BE2C (cell line): Measurements from ENCODE around the gene SLC4A8.
A peak's percentile ranks its signal among the peaks of the same experiment; 100 is the strongest.

Source experiments
- DNase-seq: peaks from one replicate; pipeline ENCODE4 v3.0.0-alpha.2; 2020
- H3K27me3 ChIP-seq: fragments of 250-450 bp; sonication (Bioruptor Pico); 2 replicates; pipeline ENCODE4 v1.5.1; 2020; ENCODE audit warnings: mild to moderate bottlenecking
- H3K36me3 ChIP-seq: fragments of 250-450 bp; sonication (Bioruptor Pico); 2 replicates; pipeline ENCODE4 v1.5.1; 2020; ENCODE audit warnings: mild to moderate bottlenecking
- H3K4me1 ChIP-seq: fragments of 250-450 bp; sonication (Bioruptor Pico); 2 replicates; pipeline ENCODE4 v1.5.1; 2020
- H3K4me3 ChIP-seq: 2 replicates; pipeline ENCODE4 v1.5.1; 2011; ENCODE audit warnings: low read depth, low read length
- H3K9me3 ChIP-seq: fragments of 250-450 bp; sonication (Bioruptor Pico); 2 replicates; pipeline ENCODE4 v1.5.1; 2020
- TF ChIP-seq, protein P1 (sequence below): IDR thresholded peaks from 2 replicates; pipeline ENCODE4 v1.5.1; 2012; ENCODE audit warnings: mild to moderate bottlenecking, low read depth, low read length

SLC4A8 gene

DNA sequence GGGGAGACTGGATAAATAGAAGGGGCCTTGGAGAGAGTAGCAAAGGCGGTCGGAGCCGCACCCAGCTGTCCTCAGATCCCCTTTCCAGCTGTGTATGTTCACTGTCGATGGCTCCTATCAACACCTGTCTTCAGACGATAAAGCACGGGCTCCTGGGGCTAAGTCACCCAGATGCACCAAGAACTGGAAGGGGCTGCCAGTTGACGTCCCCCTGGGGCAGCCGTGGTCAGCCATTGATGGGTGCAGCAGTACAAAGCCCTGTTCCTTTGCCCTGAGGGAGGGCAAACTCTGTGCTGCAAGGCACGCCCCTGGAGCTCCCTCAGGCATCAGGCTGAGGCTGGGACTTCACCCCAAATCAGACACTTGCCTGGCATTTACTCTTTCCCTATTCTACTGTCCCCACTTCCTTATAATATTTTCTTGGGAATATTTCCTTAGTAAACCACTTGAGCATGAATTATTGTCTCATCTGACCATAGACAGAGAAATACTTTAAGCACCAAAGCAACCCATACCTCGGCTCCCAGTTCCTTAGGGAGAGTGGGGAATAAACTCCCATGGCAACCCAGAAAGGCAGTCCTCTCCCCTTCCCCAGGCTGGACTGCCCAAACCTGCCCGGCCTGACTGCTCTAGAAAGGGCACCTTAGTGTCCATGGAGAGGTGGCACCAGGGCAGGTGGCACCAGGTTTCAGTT is 106.8 kb downstream of the SLC4A8 start:
- Histone ChIP-seq H3K4me3 (peak overlapping the region; percentile 2; the same call in 1 of the 2 replicates), H3K36me3 (no peaks in the 10 kb centered on the region), H3K27me3 (no peaks in the 10 kb centered on the region), H3K9me3 (0 out of 2 replicates have a peak, but pooled peaks cover 3% of the 10 kb centered on the region), H3K4me1 (peaks cover 16% of the 10 kb centered on the region)
- no peak for DNase-seq
- TF ChIP-seq, protein P1, sequence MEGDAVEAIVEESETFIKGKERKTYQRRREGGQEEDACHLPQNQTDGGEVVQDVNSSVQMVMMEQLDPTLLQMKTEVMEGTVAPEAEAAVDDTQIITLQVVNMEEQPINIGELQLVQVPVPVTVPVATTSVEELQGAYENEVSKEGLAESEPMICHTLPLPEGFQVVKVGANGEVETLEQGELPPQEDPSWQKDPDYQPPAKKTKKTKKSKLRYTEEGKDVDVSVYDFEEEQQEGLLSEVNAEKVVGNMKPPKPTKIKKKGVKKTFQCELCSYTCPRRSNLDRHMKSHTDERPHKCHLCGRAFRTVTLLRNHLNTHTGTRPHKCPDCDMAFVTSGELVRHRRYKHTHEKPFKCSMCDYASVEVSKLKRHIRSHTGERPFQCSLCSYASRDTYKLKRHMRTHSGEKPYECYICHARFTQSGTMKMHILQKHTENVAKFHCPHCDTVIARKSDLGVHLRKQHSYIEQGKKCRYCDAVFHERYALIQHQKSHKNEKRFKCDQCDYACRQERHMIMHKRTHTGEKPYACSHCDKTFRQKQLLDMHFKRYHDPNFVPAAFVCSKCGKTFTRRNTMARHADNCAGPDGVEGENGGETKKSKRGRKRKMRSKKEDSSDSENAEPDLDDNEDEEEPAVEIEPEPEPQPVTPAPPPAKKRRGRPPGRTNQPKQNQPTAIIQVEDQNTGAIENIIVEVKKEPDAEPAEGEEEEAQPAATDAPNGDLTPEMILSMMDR, result no peak

DNA sequence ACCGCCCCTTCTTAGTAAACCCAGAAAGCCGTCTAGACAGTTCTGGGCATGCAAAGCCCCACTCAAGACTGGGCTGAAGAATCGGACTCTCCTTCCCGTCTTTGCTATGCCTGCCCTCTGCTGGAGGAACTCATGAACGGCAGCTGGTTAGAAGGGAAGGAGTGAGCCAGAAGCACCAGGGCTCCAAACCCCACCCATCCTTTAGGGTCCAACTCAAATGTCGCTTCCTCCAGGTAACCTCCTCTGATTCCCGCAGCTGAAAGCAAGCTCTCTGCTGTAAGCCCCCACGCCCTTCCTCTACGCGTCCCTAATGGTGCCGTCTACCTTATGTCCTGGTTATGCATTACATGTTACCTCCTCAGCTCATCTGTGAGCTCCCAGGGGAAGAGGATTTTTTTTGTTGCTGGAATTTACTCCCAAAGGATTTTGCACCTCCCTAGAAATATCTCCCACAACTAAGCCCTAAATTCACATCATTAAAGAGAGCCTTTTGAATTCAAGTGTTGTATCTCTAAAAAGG is 107.4 kb downstream of the SLC4A8 start:
- H3K36me3 ChIP-seq, result no peaks in the 10 kb centered on the region
- DNase-seq, result peak; percentile 83
- H3K4me1 ChIP-seq, result peaks cover 16% of the 10 kb centered on the region
- H3K9me3 ChIP-seq, result 0 out of 2 replicates have a peak, but pooled peaks cover 3% of the 10 kb centered on the region
- no peaks in the 10 kb centered on the region for H3K27me3 ChIP-seq
- peak overlapping the region; percentile 2; the same call in 1 of the 2 replicates for H3K4me3 ChIP-seq
- TF ChIP-seq, protein P1, result peak; percentile 95

DNA sequence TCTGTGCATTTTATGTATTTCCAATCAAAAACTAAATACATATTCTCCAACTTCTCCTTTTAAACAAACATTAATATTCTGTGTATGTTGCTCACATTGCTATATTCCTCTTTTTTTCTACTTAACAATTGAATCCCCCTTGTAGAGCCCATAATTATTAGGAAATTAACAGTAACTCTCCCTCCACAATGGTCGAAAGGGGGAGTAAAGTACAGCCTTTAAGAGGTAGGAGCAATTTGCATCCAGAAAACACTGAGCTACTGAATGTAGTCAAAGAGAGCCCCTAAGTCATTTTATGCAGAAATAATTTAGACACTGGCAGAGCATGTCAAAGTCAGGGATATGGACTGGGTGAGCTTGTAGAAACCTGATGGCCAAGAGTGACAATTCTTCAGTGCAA is 109.2 kb downstream of the SLC4A8 start:
- TF ChIP-seq, protein P1, result peak; percentile 40
- Histone ChIP-seq H3K9me3 (0 out of 2 replicates have a peak, but pooled peaks cover 3% of the 10 kb centered on the region), H3K4me1 (peaks cover 16% of the 10 kb centered on the region), H3K4me3 (no peak overlapping the region; the same call in 1 of the 2 replicates), H3K36me3 (no peaks in the 10 kb centered on the region), H3K27me3 (no peaks in the 10 kb centered on the region)
- DNase-seq, result no peak

DNA sequence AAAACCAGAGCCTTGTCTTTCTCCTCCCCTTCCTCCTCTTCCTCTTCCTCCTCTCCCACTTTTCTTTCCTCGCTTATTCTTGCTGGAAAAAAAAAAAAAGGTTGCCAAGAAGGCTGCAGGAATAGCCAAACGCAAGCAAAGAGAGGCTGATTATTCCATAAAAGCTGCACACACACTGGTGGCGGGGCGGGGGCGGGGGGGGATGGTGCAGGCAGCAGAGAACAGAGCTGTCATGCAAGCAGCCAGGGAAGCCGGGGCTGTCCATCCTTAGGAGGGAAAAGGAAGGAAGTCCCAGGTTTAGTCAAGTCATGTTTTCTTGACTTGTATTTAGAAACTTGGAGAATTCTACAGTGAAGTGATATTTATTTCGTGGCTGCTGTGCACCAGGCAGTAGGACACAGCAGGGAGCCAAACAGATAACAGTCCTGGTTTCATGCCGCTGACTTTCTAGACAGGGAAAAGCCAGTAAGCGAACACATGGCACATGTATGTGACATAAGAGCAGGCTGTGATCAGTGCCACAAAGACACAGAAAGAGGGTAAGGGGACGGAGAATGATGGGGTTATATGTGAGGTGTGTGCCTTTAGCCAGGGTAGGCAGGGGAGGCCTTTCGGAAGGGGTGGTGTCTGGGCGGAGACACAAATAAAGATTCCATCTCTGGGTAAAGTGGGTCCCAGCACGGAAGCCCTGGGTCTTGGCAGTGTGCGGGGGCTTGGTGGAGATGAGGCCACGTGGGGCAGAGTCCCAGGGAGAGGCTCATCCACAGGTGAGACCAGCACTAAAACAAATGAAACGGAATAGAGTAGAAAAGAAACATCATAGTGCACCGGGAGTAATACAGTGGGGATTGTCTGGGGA is 109.8 kb downstream of the SLC4A8 start:
- no peaks in the 10 kb centered on the region for H3K27me3 ChIP-seq
- no peak for DNase-seq
- TF ChIP-seq, protein P1, result no peak
- no peaks in the 10 kb centered on the region for H3K36me3 ChIP-seq
- H3K4me1 ChIP-seq, result peaks cover 13% of the 10 kb centered on the region
- H3K4me3 ChIP-seq, result no peak overlapping the region; the same call in 1 of the 2 replicates
- H3K9me3 ChIP-seq, result 0 out of 2 replicates have a peak, but pooled peaks cover 3% of the 10 kb centered on the region

DNA sequence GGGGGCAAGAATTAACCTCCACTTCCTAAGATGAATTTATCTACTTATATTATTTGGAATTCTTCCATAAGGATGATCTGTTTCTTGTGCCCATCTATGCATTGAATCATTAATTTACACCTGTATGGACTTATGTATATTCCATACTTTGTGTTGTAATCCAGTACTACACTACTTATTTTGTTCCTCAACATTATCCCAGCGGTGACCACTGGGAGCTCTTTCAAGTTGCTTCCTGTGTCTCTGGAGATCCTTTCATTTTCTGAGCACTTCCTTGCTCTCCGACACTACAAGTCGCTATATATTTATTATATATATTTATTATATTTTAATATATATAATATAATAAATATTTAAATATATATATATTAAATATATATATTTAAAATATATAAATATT is 111.5 kb downstream of the SLC4A8 start:
- H3K9me3 ChIP-seq, result no peaks in the 10 kb centered on the region
- no peak for DNase-seq
- no peak overlapping the region for H3K4me3 ChIP-seq
- peaks cover 7% of the 10 kb centered on the region; the same call in 1 of the 2 replicates for H3K4me1 ChIP-seq
- TF ChIP-seq, protein P1, result peak; percentile 28
- no peaks in the 10 kb centered on the region for H3K27me3 ChIP-seq
- H3K36me3 ChIP-seq, result no peaks in the 10 kb centered on the region
